NCI-H146 (cell line): ENCODE measurements around the gene PHAF1.
"Not testable (repeated sequence)": the region's sequence is repeated elsewhere in the genome, so short reads cannot be mapped to it uniquely, and the experiment has no call there.

Source experiments
- DNase-seq: peaks from one replicate; lab custom pipeline; 2025; lab: John Stamatoyannopoulos, UW

Gene PHAF1

GRCh38 chr16:67104845-67105244 is 4.9 kb upstream of the PHAF1 start:
- no peak for DNase-seq

GRCh38 chr16:67105246-67105645 is 4.5 kb upstream of the PHAF1 start:
- DNase-seq, result no peak

GRCh38 chr16:67105881-67106280 is 3.9 kb upstream of the PHAF1 start:
- DNase-seq, result no peak

- DNase-seq, result no peak
Measured at GRCh38 chr16:67108489-67108888, 1.3 kb upstream of the PHAF1 start.

GRCh38 chr16:67108931-67109406 is 772 bp upstream of the PHAF1 start:
- DNase-seq, result no peak

- DNase-seq, result no peak
Measured at GRCh38 chr16:67111951-67112444, 2.3 kb downstream of the PHAF1 start.

- DNase-seq, result no peak
Measured at GRCh38 chr16:67112591-67113399, 3.1 kb downstream of the PHAF1 start.

GRCh38 chr16:67114793-67115192 is 5.1 kb downstream of the PHAF1 start:
- DNase-seq, result no peak

GRCh38 chr16:67115639-67116038 is 5.9 kb downstream of the PHAF1 start:
- no peak for DNase-seq

- no peak for DNase-seq
Measured at GRCh38 chr16:67116388-67117311, 6.9 kb downstream of the PHAF1 start.

- DNase-seq, result no peak
Measured at GRCh38 chr16:67117716-67118115, 8.0 kb downstream of the PHAF1 start.

- no peak for DNase-seq
Measured at GRCh38 chr16:67120025-67120424, 10.3 kb downstream of the PHAF1 start.

GRCh38 chr16:67122799-67123198 is 13.1 kb downstream of the PHAF1 start:
- DNase-seq, result not testable (repeated sequence)

GRCh38 chr16:67128417-67128816 is 18.7 kb downstream of the PHAF1 start:
- no peak for DNase-seq

- no peak for DNase-seq
Measured at GRCh38 chr16:67128887-67129286, 19.1 kb downstream of the PHAF1 start.

- no peak for DNase-seq
Measured at GRCh38 chr16:67129422-67129821, 19.7 kb downstream of the PHAF1 start.

- no peak for DNase-seq
Measured at GRCh38 chr16:67137605-67138004, 27.9 kb downstream of the PHAF1 start.

GRCh38 chr16:67141391-67141790 is 31.6 kb downstream of the PHAF1 start:
- no peak for DNase-seq

GRCh38 chr16:67142342-67142741 is 32.6 kb downstream of the PHAF1 start:
- no peak for DNase-seq

GRCh38 chr16:67144943-67145342 is 35.2 kb downstream of the PHAF1 start:
- no peak for DNase-seq

GRCh38 chr16:67145746-67146145 is 36.0 kb downstream of the PHAF1 start:
- DNase-seq, result no peak

GRCh38 chr16:67146523-67147357 is 37.0 kb downstream of the PHAF1 start:
- DNase-seq, result no peak
